ENCODE data around the gene WEE1.

Gene WEE1

DNA sequence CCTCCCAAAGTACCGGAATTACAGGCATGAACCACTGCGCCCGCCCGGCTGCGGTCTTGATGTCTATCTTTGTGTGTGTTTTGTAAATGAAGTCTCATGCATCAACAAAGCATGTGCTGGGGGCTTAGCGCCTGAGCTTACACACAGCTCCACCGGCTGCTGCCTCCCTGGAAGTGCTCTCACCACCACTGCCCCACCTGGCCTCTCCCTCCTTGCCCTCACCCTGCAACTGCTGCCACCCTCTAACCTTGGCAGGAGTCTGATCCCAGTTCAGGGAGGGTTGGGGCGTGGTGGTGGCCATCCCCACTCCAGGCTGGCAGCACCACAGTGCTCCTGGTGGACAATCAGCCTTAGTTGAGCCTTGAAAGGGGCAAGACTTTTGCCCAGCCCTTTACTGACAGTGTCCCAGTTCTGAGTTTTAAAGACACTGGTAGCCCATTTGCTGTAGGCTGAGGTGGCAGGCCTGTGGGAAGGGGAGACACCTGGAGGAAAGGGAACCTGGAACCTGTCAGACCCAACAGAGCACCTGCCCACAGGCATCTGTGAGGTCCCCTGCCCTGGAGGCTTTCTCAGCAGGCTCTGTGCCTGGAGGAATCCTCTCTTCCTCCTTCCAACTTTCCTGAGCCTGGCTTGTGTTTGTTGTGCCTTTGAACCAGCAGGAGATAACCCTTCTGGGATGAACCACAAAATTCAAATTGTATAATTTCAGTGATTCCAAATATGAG is 42.4 kb upstream of the WEE1 start:
- no peak for ATAC-seq
- TF ChIP-seq ESRRG (CRISPR knock-in tag; IDR thresholded peaks at IDR 0.05) (no peak), OSR1 (CRISPR knock-in tag; IDR thresholded peaks at IDR 0.05) (no peak), ISL1 (CRISPR knock-in tag; IDR thresholded peaks at IDR 0.05) (no peak), ZNF565 (CRISPR knock-in tag; conservative IDR thresholded peaks at IDR 0.05; ENCODE audit: low read depth) (no peak), ZNF8 (CRISPR knock-in tag; IDR thresholded peaks at IDR 0.05) (no peak), ZNF70 (CRISPR knock-in tag; IDR thresholded peaks at IDR 0.05) (no peak), POU6F1 (CRISPR knock-in tag; IDR thresholded peaks at IDR 0.05; ENCODE audit: borderline replicate concordance, low read depth) (no peak), PATZ1 (CRISPR knock-in tag; IDR thresholded peaks at IDR 0.05; ENCODE audit: borderline replicate concordance) (no peak)

- no peak for TF ChIP-seq ZNF70 (CRISPR knock-in tag; IDR thresholded peaks at IDR 0.05)
- TF ChIP-seq RARB (CRISPR knock-in tag; IDR thresholded peaks at IDR 0.05) = no peak
- TF ChIP-seq POU6F1 (CRISPR knock-in tag; IDR thresholded peaks at IDR 0.05; ENCODE audit: borderline replicate concordance, low read depth) = no peak
- TF ChIP-seq PATZ1 (CRISPR knock-in tag; IDR thresholded peaks at IDR 0.05; ENCODE audit: borderline replicate concordance) = no peak
- TF ChIP-seq CREB5 (CRISPR knock-in tag; IDR thresholded peaks at IDR 0.05; ENCODE audit: low read depth) = no peak
- TF ChIP-seq ZNF8 (CRISPR knock-in tag; IDR thresholded peaks at IDR 0.05) = no peak
- TF ChIP-seq BACH2 (CRISPR knock-in tag; IDR thresholded peaks at IDR 0.05; ENCODE audit: borderline replicate concordance) = no peak
- no peak for TF ChIP-seq ZC3H10 (CRISPR knock-in tag; IDR thresholded peaks at IDR 0.05)
- no peak for TF ChIP-seq TCF4 (CRISPR knock-in tag; IDR thresholded peaks at IDR 0.05; ENCODE audit: borderline replicate concordance)
- no peak for TF ChIP-seq ARNTL (CRISPR knock-in tag; IDR thresholded peaks at IDR 0.05; ENCODE audit: borderline replicate concordance, low read depth)
- TF ChIP-seq PPARA (CRISPR knock-in tag; IDR thresholded peaks at IDR 0.05; ENCODE audit: borderline replicate concordance) = no peak
- TF ChIP-seq TSHZ2 (CRISPR knock-in tag; IDR thresholded peaks at IDR 0.05) = no peak
- no peak for ATAC-seq
Measured at GRCh38 chr11:9533058-9533457, 40.4 kb upstream of the WEE1 start.
